ENCODE data around the gene FH.
A peak's percentile ranks its signal among the peaks of the same experiment; 100 is the strongest.

Gene FH

GRCh38 chr1:241519308-241520079, at the start of gene FH:
Gene FH, minus strand, starts transcription at chr1:241519755. Its CDS starts 33 bp downstream, at chr1:241519722.
- DNase-seq: peak; percentile 57 to 99 (median 94)

- DNase-seq: no peak
These were observed 41.3 kb upstream of the FH start for GRCh38 chr1:241560849-241561187.

- DNase-seq: no peak
These were observed 40.7 kb upstream of the FH start for GRCh38 chr1:241560146-241560848.

- DNase-seq: no peak
These were observed 38.1 kb upstream of the FH start for GRCh38 chr1:241557551-241558193.

GRCh38 chr1:241557031-241557430, 37.5 kb upstream of the FH start:
- no peak for DNase-seq

GRCh38 chr1:241555526-241555925, 36.0 kb upstream of the FH start:
- no peak for DNase-seq

GRCh38 chr1:241553886-241554592, 34.5 kb upstream of the FH start:
- DNase-seq: no peak

- peak in 5 of 14 donors; percentile 0 to 13 (median 4) for DNase-seq
These were observed 32.4 kb upstream of the FH start for GRCh38 chr1:241551759-241552638.

- DNase-seq: no peak
These were observed 30.8 kb upstream of the FH start for GRCh38 chr1:241550318-241550717.

GRCh38 chr1:241548008-241548407, 28.5 kb upstream of the FH start:
- DNase-seq: no peak

- no peak for DNase-seq
These were observed 22.8 kb upstream of the FH start for GRCh38 chr1:241542199-241542907.

- DNase-seq: no peak
These were observed 17.4 kb upstream of the FH start for GRCh38 chr1:241536969-241537368.

- DNase-seq: no peak
These were observed 16.7 kb upstream of the FH start for GRCh38 chr1:241536304-241536703.

- DNase-seq: no peak
These were observed 14.0 kb upstream of the FH start for GRCh38 chr1:241533326-241534115.

GRCh38 chr1:241532864-241533263, 13.3 kb upstream of the FH start:
- no peak for DNase-seq

GRCh38 chr1:241532162-241532531, 12.6 kb upstream of the FH start, which contains the start of gene KMO:
Gene KMO, plus strand, starts transcription at chr1:241532378. Its CDS starts 67 bp downstream, at chr1:241532445.
- DNase-seq: no peak

- peak in 1 of 14 donors; percentile 8 for DNase-seq
These were observed 11.9 kb upstream of the FH start for GRCh38 chr1:241531195-241532161.

- no peak for DNase-seq
These were observed 7.6 kb upstream of the FH start for GRCh38 chr1:241527146-241527545.

- no peak for DNase-seq
These were observed 5.5 kb upstream of the FH start for GRCh38 chr1:241525026-241525425.

Data from C1 segment of cervical spinal cord (tissue), 14 donors.